ENCODE measurements around the gene TNFRSF13B.

- no peak for TF ChIP-seq NFIC (IDR thresholded peaks at IDR 0.05; ENCODE audit: borderline replicate concordance)
- TF ChIP-seq JUND (IDR thresholded peaks at IDR 0.05): no peak
- no peak for TF ChIP-seq GABPA (IDR thresholded peaks at IDR 0.05; ENCODE audit: low read depth)
- no peak for TF ChIP-seq CTCF (IDR thresholded peaks at IDR 0.05)
- TF ChIP-seq RCOR1 (IDR thresholded peaks at IDR 0.05; ENCODE audit: low read length): no peak
- TF ChIP-seq USF1 (IDR thresholded peaks at IDR 0.05; ENCODE audit: borderline replicate concordance, low read depth): no peak
- TF ChIP-seq RFX5 (IDR thresholded peaks at IDR 0.05; ENCODE audit: low read length): no peak
- TF ChIP-seq EP300 (IDR thresholded peaks at IDR 0.05; ENCODE audit: borderline replicate concordance in 1 of 2, low read depth in 1 of 2, low read length in 1 of 2): no peak
- no peak for TF ChIP-seq EZH2phosphoT487 (IDR thresholded peaks at IDR 0.05; ENCODE audit: borderline replicate concordance, low read depth)
- TF ChIP-seq REST (IDR thresholded peaks at IDR 0.05; ENCODE audit: low read depth, low read length): no peak
- TF ChIP-seq POLR2AphosphoS5 (IDR thresholded peaks at IDR 0.05; ENCODE audit: low read depth, low read length): no peak
- no peak for TF ChIP-seq TAF1 (IDR thresholded peaks at IDR 0.05; ENCODE audit: borderline replicate concordance, low read depth, low read length)
- no peak for TF ChIP-seq SIN3A (IDR thresholded peaks at IDR 0.05; ENCODE audit: borderline replicate concordance, low read depth, low read length)
These were observed 48.1 kb upstream of the TNFRSF13B start for GRCh38 chr17:17019891-17020456.
